HG03135 (cell line): ENCODE data around the gene KRTAP4-3.
"Not testable (repeated sequence)": the region's sequence is repeated elsewhere in the genome, so short reads cannot be mapped to it uniquely, and the experiment has no call there.

Experiments
- ATAC-seq: cut with Tn5 transposase; IDR thresholded peaks from one replicate; pipeline ENCODE4 v1.9.1; 2021; ENCODE audit warnings: mild to moderate bottlenecking, moderate library complexity; ENCODE audit not compliant: unreplicated experiment

KRTAP4-3 gene

DNA sequence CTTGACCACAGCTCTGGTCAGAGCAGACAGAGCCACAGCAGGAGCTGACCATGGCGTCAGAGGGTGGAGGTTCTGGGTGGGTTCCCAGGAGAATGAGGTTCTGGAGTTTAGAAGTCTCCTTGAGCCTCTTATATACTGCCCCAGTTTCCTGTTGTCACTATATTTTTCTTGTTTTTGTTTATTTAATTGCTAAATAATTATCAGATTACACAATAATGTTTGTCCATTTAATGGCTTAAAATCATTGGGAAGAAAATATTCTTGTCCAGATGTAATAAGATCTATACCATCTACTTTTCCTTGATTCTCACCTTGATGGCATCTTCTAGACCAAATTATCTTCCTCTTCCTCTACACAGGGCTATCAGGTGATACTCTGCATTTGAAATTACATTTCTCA is at the start of gene KRTAP4-3:
TSS of gene KRTAP4-3 (minus strand) at position 101 of the 400 bp plus-strand sequence. CDS start at position 52, 49 bp downstream.
- ATAC-seq = no peak

DNA sequence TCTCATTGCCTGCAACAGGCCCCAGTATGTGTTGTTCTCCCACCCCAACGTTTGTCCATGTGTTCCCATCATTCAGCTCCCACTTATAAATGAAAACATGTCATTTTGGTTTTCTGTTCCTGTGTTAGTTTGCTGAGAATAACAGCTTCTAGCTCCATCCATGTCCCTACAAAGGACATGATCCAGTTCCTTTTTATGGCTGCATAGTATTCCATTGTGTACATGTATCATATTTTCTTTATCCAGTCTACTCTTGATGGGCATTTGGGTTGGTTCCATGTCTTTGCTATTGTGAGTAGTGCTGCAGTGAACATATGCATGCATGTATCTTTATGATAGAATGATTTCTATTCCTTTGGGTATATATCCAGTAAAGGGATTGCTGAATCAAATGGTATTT is 47.7 kb upstream of the KRTAP4-3 start:
- no peak for ATAC-seq

DNA sequence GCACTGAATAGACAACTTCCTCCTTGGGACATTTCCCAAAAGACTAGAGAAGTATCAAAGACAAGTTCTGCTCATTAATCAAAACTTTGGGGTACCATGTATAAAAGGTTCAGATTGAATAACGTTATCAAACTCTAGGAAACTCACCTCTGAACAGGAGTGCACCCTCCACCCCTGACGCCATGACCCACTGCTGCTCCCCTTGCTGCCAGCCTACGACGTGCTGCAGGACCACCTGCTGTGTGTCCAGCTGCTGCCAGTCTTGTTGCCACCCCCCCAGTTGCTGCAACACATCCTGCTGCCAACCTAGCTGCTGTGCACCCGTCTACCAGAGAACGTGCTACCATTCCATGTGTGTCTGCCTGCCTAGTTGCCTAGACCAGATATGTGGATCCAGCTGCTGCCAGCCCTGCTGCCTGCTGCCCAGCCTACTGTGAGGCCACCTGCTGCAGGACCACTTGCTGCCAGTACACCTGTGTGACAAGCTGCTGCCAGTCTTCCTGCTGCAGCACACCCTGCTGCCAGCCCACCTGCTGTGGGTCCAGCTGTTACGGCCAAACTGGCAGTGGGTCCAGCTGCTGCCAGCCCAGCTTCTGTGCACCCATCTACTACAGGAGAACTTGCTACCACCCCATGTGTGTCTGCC is 44.6 kb upstream of the KRTAP4-3 start:
- no peak for ATAC-seq

DNA sequence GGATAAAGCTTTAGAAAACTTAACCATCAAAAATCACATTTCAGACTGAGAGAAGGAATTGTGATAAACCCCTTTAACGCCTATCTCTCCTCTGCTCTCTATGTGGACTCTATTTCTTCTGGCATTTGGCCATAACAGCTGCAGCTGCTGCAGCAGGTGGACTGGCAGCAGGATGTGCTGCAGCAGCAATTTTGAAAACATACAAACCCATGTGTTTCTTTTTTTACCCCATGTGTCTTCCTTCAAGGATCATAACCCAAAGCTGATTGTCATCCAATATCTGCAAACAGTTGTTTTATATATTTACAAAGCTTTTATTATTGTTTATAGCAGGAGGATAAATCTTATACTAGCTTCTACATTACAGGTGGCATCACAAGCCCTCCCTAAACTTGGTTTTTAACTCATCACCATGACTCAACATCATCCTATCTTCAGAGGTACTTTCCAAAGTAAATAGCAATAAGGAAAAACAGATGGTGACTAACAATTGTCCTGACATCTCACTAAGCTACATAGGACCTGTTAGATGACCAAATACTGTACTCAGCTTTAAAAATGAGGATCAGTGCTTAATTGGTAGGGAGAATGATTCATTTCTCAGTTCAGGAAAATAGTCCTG is 43.9 kb upstream of the KRTAP4-3 start:
- no peak for ATAC-seq

DNA sequence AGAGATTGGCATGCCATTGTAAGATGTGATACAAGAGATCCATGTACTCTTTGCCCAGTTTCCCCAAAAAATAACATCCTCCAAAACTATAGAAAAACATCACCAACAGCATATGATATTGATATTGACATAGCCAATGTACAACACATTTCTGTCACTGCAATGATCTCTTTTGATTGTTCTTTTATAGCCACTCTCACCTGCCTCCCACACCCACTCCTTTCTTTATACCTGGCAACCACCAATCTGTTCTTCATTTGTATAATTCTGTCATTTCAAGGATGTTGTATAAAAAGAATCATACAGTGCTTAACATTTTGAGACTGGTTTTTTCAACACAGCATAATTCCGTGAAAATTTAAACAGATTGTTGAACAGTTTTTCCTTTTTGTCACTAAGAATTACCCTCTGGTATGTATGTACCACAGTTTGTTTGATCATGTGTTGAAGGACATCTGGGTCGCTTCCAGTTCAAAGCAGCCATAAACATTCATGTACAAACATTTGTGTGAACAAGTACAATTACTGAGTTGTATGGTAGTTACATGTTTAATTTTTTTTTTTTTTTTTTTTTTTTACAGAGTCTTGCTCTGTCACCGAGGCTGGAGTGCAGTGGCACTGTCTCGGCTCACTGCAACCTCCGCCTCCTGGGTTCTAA is 31.5 kb upstream of the KRTAP4-3 start:
- no peak for ATAC-seq

DNA sequence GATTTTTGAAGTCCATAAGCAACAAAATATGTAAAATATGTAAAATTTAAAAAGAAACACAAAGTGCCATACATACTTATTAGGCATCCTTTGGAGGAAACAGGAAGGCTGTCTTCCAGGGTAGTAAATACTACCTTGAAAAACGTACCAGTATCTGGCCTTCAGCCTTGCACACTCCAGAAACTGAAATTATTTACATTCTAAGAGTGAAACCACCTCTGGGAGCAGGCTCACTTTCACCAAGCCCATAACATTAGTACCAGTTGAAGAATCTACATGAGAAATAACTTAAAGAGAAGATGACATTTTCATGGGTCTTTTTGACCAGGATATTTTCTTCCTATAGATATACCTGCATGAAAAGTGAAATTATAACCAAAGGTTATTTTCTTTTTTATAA is 28.0 kb upstream of the KRTAP4-3 start:
- ATAC-seq = no peak

DNA sequence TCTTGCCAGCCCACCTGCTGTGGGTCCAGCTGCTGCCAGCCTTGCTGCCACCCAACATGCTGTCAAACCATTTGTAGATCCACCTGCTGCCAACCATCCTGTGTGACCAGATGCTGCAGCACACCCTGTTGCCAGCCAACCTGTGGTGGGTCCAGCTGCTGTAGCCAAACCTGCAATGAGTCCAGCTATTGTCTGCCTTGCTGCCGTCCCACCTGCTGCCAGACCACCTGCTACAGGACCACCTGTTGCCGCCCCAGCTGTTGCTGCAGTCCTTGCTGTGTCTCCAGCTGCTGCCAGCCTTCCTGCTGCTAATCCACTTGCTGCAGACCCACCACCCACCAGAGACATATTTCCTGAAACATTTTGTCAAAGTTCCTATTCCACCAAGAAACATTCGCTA is 22.3 kb upstream of the KRTAP4-3 start:
- ATAC-seq = no peak

DNA sequence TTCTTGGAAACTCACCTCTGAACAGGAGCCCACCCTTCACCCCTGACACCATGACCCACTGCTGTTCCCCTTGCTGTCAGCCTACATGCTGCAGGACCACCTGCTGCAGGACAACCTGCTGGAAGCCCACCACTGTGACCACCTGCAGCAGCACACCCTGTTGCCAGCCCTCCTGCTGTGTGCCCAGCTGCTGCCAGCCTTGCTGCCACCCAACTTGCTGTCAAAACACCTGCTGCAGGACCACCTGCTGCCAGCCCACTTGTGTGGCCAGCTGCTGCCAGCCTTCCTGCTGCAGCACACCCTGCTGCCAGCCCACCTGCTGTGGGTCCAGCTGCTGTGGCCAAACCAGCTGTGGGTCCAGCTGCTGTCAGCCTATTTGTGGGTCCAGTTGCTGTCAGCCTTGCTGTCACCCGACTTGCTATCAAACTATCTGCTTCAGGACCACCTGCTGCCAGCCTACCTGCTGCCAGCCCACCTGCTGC is 21.9 kb upstream of the KRTAP4-3 start, which contains the start of gene KRTAP9-1:
TSS of gene KRTAP9-1 (plus strand) at position 51 of the 482 bp plus-strand sequence. CDS start at position 51, 0 bp downstream.
- ATAC-seq = not testable (repeated sequence)

DNA sequence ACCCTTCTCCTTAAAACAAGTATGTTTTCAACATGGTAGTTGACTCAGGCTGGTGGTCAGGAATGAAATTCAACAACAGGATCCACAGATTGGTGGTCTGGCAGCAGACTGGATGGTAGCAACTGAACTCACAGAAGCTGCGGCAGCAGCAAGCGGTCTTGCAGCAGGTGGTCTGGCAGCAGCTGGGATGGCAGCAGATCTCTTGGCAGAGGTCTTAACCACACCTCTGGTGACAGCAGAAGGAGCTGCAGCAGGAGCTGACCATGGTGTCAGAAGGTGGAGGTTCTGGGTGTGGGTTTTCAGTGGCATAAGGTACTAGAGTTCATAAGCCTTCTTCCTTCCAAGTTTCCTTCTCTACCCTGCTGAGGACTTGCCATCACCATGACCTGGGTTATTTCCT is 18.9 kb upstream of the KRTAP4-3 start:
- no peak for ATAC-seq

DNA sequence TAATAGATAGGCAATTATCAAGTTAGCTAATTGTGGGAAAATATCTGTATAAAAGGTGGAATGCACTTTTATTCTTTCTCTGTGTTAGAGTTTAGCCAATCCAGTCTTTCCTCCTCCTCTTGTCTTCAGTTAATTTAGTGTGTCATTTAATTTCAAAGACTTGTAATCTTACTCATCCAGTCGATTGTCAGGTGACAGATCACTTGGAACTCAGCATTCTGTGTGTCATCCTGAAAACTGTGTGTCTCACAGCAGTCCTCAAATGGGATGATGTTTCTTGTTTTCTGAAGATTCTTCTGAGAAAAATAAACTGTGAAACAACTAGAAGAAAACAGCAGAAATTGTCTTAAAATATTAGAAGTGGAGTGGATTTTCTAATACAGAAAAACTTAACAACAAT is 17.0 kb upstream of the KRTAP4-3 start:
- no peak for ATAC-seq

DNA sequence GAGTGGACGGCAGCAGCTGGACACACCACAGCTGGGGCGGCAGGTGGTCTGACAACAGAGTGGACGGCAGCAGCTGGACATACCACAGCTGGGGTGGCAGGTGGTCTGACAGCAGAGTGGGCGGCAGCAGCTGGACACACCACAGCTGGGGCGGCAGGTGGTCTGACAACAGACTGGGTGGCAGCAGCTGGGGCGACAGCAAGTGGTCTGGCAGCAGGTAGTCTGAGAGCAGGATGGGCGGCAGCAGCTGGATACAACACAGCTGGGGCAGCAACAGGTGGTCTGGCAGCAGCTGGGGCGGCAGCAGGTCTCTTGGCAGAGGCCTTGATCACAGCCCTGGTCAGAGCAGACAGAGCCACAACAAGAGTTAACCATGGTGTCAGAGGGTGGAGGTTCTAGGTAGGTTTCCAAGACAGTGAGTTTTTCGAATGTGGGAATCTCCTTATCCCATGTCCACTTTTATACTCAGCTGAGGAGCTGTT is 16.5 kb upstream of the KRTAP4-3 start, which contains the start of gene KRTAP4-1:
TSS of gene KRTAP4-1 (minus strand) at position 432 of the 482 bp plus-strand sequence. CDS start at position 375, 57 bp downstream.
- no peak for ATAC-seq

DNA sequence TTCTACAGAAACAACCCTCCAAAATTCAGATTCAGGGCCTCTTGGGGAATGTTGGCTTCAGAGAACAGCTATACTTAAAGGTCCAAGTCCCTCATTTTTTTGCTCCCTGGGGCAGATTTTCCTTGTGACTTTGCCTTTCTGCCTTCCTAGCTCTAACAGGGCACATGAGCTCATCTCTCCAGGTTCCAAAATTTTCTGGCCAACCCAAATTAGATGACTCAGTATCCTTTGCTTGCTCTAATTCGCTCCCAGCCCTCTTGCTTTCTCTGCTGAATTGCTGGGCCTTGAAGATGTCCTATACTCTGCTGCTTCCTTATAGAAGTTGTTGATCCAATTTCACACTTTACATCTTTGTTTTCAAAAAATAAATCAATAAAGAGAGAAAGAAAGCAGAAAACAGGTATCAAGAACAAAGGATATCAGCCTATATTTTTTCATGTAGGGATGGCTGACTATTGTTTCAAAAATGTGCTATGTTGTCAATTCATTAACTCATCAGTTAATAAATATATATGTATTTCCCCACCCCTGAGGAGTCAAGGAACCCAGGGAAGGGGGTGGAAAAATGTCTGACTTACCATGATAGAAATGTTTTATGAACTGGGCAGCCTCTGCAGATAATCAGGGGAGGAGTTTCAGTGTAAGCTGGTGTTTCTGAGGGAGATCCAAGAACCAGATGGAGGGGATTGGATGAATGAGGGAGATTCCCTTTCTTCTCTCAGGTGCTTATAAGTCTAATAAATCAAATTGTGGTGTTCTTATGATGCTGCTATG is 11.0 kb upstream of the KRTAP4-3 start:
- ATAC-seq = no peak

DNA sequence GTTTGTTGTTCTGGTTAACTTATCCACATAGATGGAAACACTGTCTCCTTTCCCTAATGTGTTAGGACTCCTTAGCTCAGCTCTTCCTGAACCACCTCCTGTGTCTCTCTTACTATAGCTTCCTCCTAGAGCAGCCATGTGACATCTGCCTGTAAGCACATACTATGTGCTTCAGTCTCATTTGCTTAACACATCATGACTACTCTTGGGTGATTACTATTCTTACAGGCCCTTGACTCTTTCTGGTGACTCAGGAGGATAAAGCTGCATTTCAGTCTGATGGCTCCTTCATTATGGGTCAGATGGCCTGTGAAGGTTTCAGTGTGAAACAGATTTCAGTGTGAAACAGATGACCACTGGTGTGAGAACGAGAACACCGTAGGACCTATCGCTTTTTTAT is 10.3 kb upstream of the KRTAP4-3 start:
- ATAC-seq = no peak

DNA sequence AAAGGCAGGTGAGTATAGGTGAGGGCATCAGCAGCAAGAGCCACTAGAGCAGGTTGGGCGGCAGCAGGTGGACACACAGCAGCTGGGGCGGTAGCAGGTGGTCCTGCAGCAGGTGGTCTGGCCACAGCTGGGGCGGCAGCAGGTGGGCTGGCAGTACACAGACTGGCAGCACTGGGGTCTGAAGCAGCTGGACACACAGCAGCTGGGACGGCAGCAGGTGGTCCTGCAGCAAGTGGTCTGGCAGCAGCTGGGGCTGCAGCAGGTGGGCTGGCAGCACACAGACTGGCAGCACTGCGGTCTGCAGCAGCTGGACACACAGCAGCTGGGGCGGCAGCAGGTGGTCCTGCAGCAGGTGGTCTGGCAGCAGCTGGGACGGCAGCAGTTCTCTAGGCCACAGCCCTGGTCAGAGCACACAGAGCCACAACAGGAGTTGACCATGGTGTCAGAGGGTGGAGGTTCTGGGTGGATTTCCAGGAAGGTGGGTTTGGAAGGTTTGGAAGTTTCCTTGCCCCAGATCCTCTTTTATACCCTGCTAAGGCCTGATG is 9.8 kb upstream of the KRTAP4-3 start, which contains the start of gene KRTAP4-2:
TSS of gene KRTAP4-2 (minus strand) at position 495 of the 545 bp plus-strand sequence. CDS start at position 438, 57 bp downstream.
- no peak for ATAC-seq

DNA sequence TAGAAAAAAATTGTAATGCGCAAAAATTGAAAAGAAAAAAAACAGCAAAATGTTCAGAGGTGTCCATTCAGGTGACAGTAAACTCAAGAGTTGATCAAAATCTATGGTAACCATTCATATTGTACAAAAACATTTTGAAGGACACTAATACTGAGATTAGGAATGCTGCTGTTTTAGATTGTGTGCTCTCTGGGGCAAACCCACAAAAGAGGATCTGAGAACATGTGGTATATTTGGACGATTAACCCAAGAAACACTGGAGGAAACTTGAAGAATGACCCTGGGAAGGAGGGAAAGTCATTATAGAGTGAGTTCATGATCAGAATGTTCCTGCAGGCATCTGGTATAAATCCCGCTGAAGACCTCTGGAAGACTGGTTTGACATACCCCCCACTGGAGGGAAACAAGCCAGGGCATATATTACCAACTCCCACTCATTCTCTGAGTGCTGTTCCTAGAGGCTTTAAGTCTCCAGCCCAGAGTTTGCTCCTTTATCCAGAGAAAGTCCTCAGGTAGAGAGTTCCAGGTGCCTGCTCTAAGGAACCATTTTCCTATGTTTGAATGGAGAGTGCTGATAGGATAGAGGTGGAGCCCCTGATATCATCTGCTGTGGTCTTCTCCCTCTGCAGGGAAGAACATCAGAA is 8.8 kb upstream of the KRTAP4-3 start:
- ATAC-seq = no peak

DNA sequence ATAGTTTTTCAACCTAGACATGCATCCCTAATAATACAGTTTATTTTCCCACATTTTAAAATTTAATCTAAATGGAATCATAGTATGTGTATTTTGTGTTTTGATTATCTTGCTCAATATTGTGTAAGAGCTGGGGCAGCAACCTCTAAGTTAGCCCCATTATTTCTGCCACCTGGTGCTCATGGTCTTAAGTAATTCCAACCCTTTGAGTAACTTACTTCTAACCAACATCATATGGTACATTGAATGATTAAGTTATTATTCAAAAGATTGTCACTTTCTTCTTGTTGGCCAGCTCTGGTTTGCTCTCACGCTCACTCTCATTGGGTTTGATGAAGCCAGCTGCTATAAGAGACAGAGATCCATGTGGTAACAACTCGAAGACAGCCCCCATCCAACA is 3.9 kb upstream of the KRTAP4-3 start:
- ATAC-seq = no peak

DNA sequence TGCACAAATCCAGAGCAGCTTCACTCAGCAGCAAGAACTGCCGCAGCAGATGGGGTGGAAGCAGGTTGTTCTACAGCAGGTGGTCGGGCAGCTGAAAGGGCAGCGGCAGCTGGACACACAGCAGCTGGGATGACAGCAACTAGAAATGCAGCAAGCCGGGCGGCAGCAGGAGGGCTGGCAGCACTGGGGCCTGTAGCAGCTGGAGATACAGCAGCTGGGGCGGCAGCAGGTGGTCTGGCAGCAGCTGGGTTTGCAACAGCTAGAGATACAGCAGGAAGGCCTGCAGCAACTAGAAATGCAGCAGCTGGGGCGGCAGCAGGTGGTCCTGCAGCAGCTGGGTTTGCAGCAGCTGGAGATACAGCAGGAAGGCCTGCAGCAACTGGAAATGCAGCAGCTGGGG is 460 bp downstream of the KRTAP4-3 start:
- ATAC-seq = no peak

DNA sequence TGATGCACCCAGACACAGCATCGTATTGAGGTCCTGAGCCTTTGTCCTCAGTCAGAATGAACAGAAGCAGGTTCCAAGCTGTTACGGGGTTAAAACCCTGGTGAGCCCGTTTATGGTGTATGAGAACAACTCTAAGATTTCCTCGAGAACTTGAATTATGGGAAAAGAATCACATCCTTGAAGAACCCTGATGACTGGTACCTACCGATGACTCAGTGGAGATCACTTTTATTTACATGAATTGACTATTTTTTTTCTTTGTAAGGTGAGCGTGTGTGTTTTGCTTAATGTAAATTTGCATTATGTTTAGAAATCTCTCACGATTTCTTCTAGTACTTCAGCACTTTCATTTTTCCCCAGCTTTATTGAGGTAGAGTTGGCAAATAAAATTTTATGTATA is 4.2 kb downstream of the KRTAP4-3 start:
- ATAC-seq = no peak

DNA sequence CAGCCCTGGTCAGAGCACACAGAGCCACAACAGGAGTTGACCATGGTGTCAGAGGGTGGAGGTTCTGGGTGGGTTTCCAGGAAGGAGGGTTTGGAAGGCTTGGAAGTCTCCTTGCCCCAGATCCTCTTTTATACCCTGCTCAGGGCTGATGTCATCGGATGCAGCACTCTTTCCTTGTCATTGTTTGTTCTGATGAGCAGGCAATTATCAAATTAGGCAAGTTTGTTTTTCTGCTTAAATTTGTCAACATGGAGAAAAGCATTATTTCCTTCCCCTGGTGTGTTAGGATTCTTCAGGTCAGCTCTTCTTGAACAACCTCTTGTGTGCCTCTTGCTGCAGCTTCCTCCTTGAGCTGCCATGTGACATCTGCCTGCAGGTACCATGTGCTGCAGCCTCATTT is 7.4 kb downstream of the KRTAP4-3 start, which contains the start of gene KRTAP4-4:
TSS of gene KRTAP4-4 (minus strand) at position 101 of the 400 bp plus-strand sequence. CDS start at position 44, 57 bp downstream.
- ATAC-seq = no peak

DNA sequence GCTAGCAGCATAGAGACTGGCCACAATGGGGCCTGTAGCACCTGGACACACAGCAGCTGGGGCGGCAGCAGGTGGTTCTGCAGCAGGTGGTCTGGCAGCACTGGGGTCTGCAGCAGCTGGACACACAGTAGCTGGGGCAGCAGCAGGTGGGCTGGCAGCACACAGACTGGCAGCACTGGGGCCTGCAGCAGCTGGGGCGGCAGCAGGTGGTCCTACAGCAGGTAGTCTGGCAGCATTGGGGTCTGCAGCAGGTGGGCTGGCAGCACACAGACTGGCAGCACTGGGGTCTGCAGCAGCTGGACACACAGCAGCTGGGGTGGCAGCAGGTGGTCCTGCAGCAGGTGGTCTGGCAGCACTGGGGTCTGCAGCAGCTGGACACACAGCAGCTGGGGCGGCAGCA is 7.8 kb downstream of the KRTAP4-3 start:
- ATAC-seq = not testable (repeated sequence)
